NCI-H69 (cell line): Measurements from ENCODE around the gene LOXL3.

Experiments used
- DNase-seq: peaks from one replicate; lab custom pipeline; 2025; lab: John Stamatoyannopoulos, UW

LOXL3 gene

DNA sequence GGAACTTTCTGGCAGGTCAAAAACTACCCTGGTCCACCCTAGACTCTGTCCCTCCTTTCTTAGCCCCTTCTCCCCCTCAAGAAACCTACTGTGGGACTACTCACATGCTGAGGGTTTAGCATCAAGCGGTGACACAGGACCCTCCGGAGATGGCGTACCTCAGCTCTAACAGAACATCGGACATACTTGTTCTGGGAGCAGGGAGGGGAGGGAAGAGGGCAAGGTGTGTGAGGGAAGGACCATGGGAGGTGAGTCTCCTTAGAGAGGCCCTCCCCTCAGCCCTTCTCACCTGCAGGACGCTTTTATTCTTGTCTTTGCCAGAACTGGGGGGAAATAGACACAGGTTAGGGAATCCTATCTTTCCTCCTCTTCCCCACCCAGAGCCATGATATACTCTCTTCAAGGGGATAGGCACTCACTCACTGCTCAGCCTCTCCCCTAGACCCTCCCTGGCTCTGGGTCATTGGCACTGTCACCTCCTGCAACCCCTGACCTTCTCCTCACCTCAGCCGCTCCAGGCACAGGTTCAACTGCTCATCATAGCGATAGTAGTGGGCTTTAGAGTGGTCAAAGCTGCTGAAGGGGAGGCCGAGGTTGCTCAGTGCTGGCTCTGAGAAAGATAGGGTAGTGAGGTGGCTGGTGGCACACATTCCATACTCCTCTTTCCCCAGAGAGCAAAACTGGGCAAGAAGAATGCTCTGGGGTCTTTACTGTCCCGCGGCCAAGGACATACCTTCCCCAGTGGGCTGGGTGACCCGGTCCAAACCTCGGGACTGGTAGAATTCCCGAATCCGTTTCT, 48.1 kb downstream of the LOXL3 start:
- DNase-seq: no peak

DNA sequence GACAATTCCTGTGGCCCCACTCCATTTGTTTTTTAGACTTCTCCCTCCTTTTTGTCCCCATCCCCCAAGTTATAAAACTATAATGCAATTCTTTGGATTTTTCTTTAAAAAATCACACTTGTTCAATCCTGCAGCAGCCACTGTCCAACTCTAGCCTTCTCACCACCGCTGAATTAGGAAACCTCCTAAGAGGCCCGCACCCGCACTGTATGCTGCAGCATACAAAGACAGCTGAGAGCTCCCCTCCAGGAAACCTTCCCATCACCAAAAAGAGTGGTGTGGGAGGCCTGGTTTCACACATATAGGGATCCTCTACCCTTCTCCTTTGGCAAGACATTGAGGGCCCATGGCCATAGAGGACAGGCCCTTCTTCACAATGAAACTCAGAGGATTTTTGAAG, 49.2 kb downstream of the LOXL3 start:
- DNase-seq: no peak

DNA sequence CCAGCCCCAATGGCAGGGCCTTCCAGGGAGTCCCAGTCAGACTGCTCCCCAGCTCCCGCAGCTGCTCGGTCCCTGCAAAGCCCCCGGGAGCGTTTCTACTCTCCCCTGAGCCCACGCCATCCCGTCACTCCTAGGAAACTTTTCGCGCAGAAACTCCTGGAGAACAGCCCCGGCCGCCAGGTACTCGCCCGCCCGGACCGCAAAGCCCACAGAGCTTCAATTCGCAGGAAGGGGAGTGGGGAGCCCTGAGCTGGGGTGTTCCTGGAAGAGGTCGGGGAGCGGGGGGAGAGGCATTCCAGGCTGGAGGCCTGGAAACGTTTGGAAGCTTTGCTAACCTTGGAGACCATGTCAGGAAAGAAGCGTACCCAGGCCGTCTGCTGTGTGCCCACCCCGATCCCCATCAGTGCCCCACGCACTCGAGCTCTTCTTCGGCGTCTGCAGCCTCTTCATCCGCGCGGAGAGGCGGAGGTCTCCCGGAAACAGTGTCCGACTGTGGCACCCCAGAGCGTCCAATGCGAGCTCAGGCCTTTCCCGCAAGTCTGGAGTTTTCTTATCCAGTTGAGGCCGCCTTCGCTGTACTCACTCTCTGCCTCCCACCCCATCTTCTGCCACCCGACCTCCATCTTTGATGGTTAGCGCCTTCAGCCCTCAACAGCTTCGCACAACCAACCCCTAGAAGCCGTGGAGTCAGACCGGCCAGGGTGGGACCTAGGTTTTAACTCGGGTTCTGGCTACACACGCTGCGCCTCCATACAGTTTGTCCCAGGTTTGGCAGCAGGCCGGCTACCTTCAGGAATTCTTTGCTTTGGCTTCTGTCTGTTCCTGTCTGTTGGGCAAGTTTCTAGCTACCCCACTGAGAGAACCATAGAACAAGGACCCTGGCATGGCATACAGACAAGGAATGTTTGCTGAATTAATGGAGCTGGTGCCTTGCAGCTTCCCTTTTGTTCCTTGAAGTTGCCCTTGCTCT, 50.0 kb downstream of the LOXL3 start:
- no peak for DNase-seq

DNA sequence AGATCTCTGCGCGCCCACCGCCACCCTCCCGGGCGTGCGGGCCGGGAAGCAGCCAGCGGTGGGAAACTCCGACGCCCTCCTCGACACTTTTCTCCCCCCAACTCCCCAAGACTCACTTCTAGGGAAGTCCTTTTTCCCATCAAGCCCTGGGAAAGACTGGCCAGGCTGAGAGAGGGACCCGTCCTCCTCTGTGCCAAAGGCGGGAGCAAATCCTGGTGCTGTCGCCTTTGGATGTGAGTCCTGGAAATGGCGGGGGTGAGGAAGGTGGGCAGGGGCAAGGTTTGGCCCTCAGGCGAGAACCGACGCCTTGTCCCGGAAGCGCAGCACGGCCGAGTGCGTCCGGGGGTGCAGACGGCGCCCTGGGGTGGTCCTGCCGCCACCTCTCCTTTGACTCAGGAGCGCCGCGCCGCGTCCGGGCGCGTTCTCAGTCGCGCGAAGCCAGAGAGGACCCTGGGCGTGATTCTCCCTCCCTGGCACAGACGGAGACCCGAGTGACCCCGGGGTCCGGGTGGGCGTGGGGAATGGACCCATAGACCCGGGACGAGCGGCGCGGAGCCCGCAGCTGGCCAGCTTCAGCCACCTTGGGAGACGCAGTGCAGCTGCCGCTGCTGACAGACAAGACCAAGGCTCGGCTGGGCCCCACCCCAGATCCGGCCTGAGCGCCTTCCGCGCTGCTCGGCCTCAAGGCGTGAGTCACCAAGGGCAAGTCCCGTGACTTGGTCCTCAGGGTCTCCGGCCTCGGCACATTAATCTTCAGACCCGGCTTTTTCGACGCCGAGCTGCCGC, 50.8 kb downstream of the LOXL3 start:
- DNase-seq: peak; percentile 64

DNA sequence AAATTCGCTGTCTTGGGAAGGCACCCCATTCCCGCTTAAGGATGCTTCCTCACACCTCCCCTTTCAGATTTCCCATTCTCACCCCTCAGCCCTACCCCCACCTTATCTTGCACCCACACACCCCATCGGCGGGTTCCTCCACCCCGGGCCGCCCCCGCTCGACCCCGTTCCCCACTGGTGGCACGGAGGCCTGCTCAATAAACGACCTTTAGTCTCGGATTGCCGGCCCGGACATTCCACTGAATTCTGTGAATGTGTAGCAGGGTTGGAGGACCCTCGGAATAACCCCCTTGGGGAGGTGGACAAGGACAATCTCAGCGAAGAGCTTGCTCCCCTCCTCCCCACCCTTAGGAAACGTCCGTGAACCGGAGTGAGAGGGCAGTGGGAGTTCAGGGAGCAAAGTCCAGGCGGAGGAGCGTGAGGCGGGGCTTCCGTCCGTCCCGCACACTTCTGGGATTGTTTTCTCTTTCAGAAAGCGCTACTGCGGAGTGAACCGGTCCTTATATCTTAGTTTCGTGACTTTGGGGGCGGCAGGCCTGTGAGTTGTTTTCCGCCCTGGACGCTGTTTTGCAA, 51.5 kb downstream of the LOXL3 start:
- peak; percentile 17 for DNase-seq

DNA sequence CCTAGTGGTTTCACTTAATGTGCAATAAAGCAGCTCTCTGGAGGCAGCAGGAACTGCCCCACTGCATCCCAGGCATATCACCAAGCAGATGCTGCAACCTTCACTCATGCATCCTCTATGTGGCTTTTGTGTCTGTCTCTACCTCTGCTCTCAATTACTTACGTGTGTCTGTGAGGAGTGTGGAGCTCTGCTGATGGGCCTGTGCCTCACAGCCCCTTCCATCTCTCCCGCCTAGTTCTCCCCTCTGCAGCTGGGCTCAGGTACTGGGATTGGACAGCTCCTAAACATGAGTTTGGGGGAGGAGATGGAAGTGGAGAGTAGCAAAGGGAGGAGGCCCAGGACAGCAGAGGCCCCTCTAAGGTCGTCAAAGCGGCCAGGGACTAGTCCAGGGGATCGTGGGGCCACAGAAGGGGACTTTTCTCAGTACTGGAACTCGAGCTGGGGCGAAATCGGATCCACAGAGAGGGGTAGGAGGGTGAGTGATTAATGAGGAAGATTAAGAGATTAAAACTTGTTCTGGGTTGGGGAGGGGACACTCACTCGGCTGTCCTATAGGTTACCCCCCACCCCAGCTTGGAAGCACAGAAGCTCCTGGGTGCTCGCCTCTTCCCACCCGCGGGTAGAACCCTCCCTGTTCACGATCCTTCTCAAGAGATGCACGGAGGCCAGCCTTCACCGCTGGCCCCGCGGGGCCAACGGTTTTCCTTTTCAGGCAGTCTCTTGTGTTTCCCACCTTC, 52.2 kb downstream of the LOXL3 start:
- DNase-seq: no peak

DNA sequence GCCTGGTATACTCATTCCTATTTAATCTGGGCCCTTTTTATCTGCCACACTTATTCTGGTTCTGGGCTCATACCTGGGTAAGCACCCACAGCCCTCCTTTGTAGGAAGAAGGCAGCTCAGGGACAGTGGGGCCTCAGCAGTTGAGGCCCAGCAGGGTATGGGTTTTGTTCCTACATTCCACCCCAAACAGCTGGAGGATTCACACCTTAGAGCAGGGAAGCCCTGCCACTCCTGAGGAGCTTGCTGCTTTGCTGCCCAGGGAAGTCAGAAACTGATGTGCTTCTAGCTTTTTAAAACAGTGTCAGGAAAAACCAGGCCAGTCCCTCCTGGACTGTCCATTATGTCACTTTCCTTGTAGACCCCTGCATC, 53.2 kb downstream of the LOXL3 start:
- DNase-seq: no peak

DNA sequence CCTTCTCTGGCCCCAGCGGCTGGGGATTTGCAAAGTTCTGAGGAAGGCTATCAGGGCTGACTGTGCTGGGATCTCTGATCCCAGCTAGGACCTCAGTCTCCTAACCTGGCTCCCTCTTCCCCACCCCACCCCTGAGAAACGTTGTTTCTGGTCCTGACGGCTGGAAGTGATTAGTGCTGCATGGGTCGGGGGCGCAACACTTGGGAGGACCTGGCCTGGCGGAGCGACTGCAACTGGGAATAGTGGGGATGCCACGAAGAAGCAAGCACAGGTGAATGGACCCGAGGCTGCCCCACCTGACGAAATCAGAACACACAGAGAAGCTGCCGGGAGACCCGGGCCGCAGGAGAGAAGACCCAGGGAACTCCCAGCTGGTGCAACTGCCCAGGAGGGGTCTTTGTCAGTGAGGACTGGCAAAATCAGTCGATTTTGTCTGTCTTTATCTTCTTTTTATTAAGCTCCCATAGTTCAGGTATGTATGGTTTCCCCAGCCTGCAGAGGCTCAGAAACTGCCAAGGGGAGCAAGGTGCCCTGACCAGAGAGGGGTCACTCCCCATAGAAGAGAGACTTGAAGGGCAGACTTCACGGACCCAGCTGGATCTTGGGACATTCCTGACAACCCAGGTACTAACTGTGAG, 53.7 kb downstream of the LOXL3 start:
- DNase-seq: no peak

DNA sequence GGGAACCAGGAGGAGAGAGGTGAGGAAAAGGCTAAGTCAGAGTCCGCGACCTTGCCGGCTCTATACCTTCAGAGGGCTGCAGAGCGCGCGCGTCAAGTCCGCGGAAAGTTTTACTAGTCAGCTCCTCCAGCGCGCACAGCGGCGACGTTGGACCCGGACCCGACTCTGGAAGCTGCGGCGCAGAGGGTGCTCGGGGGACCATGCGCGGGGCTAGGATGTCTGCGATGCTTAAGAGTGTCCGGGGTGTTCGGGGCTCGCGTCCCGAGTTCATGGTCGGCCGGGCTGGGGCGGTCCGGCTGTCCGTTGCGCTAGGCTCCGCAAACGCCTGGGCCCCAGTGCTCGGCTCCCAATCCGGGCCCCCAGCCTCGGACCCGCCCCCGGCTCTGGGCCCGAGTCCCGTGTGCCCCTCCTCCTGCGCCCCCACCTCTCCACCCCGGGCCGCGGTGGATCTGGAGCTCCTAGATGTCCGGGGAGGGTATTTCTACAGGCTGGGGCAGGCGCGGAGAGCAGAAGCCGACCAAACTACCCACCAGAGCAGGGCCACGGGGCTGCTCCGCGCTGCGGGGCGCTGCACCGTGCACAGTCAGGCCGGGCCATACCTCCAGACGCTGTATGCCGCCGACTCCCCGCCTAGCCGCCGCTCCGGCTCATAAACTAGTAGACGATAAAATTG, 54.3 kb downstream of the LOXL3 start, which contains the start of gene LBX2:
TSS of gene LBX2 (minus strand) at position 337 of the 673 bp plus-strand sequence. CDS start at position 271, 66 bp downstream.
- no peak for DNase-seq

DNA sequence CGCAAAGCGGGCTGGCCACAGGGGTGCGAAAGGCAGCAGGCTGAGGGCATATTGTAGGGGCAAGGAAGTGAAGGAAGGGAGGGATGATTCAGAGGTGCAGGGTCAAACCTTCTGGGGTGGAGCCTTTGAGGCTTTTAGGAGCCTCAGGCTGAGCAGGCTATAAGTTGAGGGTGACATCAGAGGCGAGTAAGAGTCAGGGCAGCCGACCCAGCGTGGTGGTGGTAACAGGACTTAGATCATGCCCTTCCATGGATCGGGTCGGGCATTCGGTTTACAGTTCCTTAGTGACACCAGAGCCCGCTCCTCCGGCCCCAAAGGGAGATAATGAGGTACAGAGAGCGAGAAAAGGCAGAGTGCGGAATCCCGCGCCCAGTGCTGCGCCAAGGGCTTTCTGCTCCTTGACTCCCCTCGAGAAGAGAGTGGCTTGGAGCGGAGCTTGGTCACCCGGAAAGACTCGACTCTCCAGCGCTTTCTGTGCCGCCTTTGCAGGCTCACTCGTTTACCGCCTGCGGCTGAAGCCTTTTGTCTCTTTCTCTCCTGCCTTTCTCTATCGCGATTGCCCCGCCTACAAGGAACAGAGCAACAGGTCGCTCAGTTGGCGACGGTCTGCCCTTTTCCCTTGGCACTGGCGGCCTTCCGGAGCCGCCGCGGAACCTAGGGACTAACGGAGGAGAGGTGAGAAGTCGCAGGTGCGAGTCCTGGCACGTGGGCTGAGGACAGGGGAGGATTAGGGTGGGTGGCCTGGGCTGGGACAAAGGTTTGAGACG, 55.1 kb downstream of the LOXL3 start:
- peak; percentile 34 for DNase-seq

DNA sequence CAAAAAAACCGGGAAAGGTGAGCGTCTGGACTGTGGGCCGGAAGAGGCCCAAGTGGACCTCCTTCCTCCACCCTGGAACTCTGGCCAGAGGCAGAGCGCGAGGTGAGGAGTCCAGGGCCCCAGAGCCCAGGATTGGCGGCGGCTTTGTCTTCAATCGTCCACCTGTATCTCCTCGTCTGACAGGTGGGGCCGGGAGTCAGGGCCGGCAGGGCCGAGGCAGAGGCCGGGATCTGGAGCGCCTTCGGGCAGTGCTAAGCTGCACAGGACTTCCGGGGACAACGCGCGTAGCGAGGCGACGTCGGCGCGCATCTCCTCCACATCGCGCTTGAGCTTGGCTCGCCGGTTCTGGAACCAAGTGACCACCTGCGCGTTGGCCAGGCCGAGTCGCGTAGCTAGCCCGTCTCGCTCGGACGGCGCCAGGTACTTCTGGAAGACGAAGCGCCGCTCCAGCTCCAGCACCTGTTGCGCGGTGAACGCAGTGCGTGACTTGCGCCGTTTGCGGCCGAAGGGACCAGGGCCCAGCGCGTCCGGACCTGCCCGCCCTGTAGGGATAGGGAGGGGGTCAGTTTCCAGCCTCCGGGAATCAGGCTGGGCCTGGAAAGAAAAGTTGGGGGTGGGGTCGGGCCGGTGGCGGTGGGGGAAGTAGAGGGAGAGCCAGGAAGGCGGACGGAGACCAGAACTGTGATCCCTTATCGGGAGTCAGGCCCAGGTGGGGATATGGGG, 55.8 kb downstream of the LOXL3 start:
- DNase-seq: peak; percentile 44

DNA sequence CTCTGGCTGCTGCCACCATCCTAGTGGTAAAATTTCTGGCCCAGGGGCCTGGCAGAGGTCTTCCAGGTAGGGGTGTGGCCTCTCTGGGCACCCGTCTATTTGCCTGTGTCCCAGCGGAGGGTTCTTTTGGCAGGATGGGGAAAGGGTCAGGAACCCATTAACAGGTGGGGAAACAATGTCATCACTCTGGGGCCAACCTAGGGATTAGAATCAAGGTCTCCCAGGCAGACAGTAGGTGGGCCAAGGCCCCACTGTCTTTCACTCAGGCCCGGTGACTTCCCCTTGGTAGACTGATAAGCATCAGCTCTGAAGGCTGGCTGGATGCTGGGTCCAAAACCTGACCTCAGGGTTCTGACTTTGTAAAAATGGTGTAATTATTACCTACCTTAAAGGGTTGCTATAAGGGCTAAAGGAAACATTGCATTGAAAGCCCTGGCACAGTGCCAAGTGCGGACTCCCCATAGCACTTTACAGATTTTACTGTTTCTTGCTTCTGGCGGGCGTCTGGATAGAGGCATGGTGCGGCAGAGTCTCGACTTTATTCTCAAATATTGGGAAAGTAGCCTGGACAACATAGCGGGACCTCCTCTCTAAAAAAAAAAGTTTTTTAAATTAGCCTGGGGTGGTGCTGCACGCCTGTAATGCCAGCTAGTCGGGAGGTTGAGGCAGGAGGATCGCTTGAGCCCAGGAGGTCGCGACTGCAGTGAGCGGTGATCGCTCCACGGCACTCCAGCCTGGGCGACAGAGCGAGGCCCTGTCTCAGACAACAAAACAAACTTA, 56.6 kb downstream of the LOXL3 start:
- DNase-seq: no peak

DNA sequence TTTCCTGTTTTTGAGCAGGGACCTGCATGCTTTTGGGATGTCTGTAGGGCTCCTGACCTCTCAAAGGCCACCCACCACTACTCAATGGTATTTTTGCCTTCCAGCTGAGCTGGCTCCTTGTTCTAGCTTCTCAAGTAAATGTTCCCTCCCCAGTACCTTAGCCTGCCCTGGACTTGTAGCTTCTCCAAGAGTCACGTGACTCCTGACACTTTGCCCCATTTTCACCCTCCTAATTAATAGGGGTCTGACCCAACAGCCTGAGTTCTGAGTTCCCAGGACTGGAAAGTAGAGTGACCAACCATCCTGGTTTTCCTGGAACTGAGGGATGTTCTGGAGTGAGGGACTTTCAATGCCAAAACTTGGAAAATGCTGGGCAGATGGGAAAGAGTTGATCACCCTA, 58.3 kb downstream of the LOXL3 start:
- no peak for DNase-seq

DNA sequence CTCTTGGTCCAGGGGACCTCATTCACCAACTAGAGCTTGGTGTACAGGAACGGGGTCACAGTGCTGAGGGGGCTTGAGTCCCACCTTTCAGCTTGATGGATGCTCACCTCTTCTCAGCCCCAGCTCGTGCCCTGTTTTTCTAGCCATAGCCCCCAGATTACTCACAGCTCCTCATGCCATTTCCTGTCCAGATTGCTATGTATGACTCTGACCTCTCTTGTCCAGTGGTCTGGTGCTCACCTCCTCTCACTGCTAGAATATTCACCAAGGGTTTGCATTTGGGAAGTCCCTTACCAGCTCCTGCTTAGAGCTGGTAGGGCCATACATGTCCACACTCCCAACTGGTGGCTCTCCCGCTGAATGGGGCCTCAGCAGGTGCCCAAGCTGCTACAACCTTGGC, 60.2 kb downstream of the LOXL3 start:
- DNase-seq: no peak

DNA sequence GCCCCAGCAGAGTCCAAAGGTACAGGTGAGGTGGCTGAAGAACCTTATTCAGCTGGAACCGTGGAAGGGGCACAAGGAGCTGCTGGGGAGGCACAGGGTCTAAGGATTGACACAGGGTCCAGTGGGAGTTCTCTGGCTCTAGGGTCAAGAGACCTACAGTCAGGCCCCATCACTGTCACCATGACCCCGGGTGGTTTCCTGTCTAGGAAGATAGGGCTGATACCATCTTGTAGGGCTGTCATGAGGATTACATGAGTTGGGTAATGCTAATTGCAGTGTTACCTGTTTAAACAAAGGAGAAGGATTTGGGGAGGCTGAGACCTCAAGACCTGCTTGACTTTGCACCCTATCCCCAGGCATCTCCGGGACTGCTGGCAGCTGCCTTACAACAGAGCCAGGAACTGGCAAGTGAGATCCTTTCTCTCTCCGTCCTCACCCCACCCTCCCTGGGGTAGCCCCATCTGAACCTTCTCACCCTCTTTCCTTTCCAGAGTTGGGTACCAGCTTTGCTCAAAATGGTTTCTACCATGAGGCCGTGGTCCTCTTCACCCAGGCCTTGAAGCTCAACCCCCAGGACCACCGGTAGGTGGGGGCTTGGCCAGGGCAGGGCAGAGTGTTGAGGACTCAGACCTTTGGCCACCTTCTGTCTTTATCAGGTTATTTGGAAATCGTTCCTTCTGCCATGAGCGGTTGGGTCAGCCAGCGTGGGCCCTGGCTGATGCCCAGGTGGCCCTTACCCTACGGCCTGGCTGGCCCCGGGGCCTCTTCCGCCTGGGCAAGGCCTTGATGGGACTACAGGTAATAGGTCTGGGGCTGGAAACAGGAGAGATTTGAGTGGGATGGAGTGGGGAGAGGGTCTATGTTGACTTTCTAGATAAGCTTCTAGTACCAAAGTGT, 61.8 kb downstream of the LOXL3 start:
- no peak for DNase-seq

DNA sequence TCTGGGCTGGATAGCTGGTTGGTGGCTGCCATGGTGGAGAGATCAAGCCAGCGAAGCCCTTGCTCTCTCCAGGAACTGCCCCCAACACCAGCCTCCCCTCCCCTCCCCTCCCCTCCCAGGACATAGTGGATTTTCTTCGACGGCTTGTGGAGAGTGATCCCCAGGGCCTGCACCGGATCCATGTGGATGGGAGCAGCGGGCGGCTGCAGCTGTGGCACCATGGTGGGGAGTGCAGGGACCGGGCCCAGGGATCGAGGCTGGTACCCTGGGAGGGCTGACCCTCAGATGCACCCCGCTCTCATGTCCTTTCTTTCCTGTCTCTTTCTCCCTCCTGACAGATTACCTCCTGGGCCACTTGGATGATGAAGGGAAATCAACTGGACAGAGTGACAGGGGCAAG, 63.8 kb downstream of the LOXL3 start:
- DNase-seq: no peak
